Caco-2 (cell line): ENCODE results near the gene DOLK. TPM values are rescaled to one million over a fixed set of nuclear protein-coding genes. Genes with fewer than 3 reads are reported as not detected.
"Not testable (repeated sequence)": the region's sequence is repeated elsewhere in the genome, so short reads cannot be mapped to it uniquely, and the experiment has no call there.

Source experiments
- BruUV-seq: library from RNA; stranded (reverse); fragments of 400-500 nt; replicated peaks from 2 replicates; lab custom pipeline; 2021; lab: Mats Ljungman, UMichigan
- CTCF ChIA-PET: fragments of 300-600 bp; sonication (Branson Sonifier 250); formaldehyde crosslinking; loops from one replicate; lab custom pipeline; 2022; ENCODE audit warnings: antibody characterized with exemption; lab: Charles Lee
- POLR2A ChIA-PET: fragments of 300-600 bp; sonication (Branson Sonifier 250); formaldehyde crosslinking; loops from one replicate; lab custom pipeline; 2022; ENCODE audit warnings: antibody characterized with exemption; lab: Charles Lee
- DNase-seq, 2 experiments: peaks; one replicate each; pipeline versions ENCODE4 v3.0.0 to v3.0.0-alpha.2; 2020 to 2022
- H3K27me3 ChIP-seq: replicated peaks from 2 replicates; pipeline ENCODE4 v1.6.0; 2011; ENCODE audit warnings: low read length; ENCODE audit not compliant: control insufficient read depth, insufficient read depth
- H3K36me3 ChIP-seq: 2 replicates; pipeline ENCODE4 v1.5.1; 2011; ENCODE audit warnings: low read length; ENCODE audit not compliant: control insufficient read depth, insufficient read depth
- H3K4me1 ChIP-seq: fragments of 250-450 bp; sonication (Bioruptor Pico); 2 replicates; pipeline ENCODE4 v1.5.1; 2020; ENCODE audit warnings: mild to moderate bottlenecking
- H3K4me3 ChIP-seq: 2 replicates; pipeline ENCODE4 v1.5.1; 2011; ENCODE audit warnings: low read depth, mild to moderate bottlenecking, control low read depth, low read length
- H3K9me3 ChIP-seq: fragments of 250-450 bp; sonication (Bioruptor Pico); 2 replicates; pipeline ENCODE4 v1.5.1; 2020; ENCODE audit warnings: mild to moderate bottlenecking, moderate library complexity
- H3K27ac Mint-ChIP-seq: one replicate; pipeline ENCODE4 v1.8.0; 2022; ENCODE audit warnings: mixed read lengths; ENCODE audit not compliant: unreplicated experiment
- H3K27me3 Mint-ChIP-seq: one replicate; pipeline ENCODE4 v1.8.0; 2022; ENCODE audit warnings: mixed read lengths; ENCODE audit not compliant: insufficient read depth, unreplicated experiment
- H3K36me3 Mint-ChIP-seq: one replicate; pipeline ENCODE4 v1.8.0; 2022; ENCODE audit warnings: mild to moderate bottlenecking, mixed read lengths; ENCODE audit not compliant: insufficient read depth, unreplicated experiment
- H3K4me1 Mint-ChIP-seq: one replicate; pipeline ENCODE4 v1.8.0; 2022; ENCODE audit warnings: low read depth, mixed read lengths; ENCODE audit not compliant: unreplicated experiment
- H3K4me3 Mint-ChIP-seq: one replicate; pipeline ENCODE4 v1.8.0; 2022; ENCODE audit warnings: mild to moderate bottlenecking, moderate library complexity, mixed read lengths; ENCODE audit not compliant: unreplicated experiment
- H3K9me3 Mint-ChIP-seq: one replicate; pipeline ENCODE4 v1.8.0; 2022; ENCODE audit warnings: mixed read lengths; ENCODE audit not compliant: unreplicated experiment
- intact Hi-C: fragments of 100-400 bp; cut with micrococcal nuclease; formaldehyde crosslinking; loops from one replicate; pipeline ENCODE4 v1.10.0; 2022; ENCODE audit not compliant: unreplicated experiment
- total RNA-seq: library from RNA; stranded (reverse); gene quantifications from 2 replicates; pipeline ENCODE4 v1.2.3, GENCODE V29; 2022
- TF ChIP-seq, protein P1 (sequence below), 2 experiments: fragments of 200-600 bp in 1 of 2; IDR thresholded peaks; 1 replicate in 1 of 2; 2 replicates in 1 of 2; pipeline versions ENCODE4 v1.5.1 to v1.8.0; 2011 to 2022; ENCODE audit warnings: antibody characterized with exemption in 1 of 2, control low read depth in 1 of 2, inconsistent platforms in 1 of 2, low read depth in 1 of 2, low read length in 1 of 2, mild to moderate bottlenecking in 1 of 2, moderate library complexity in 1 of 2; ENCODE audit not compliant: insufficient read depth in 1 of 2, severe bottlenecking in 1 of 2, unreplicated experiment in 1 of 2

DOLK gene
- total RNA-seq, 1 experiment from 2014 or later = 27.2 TPM

DNA sequence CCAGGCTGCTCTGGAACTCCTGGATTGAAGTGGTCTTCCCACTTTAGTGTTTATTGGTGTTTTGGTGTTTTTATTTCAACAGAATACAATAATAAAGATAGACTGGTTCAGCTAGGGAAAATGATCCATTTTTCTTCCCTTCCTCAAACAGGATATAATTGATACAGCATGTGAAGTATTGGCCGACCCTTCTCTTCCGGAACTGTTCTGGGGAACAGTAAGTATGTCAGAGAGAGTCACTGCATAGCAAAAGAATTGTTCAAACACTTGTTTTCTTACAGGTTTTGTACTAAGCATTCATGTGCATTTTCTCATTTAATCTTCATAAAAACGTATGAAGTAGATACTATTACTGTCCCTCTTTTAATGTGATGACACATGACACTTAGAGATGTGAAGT, 31.7 kb upstream of the DOLK start:
- H3K9me3 ChIP-seq = no peaks in the 10 kb centered on the region
- no peak overlapping the region for H3K27ac Mint-ChIP-seq
- TF ChIP-seq, protein P1, sequence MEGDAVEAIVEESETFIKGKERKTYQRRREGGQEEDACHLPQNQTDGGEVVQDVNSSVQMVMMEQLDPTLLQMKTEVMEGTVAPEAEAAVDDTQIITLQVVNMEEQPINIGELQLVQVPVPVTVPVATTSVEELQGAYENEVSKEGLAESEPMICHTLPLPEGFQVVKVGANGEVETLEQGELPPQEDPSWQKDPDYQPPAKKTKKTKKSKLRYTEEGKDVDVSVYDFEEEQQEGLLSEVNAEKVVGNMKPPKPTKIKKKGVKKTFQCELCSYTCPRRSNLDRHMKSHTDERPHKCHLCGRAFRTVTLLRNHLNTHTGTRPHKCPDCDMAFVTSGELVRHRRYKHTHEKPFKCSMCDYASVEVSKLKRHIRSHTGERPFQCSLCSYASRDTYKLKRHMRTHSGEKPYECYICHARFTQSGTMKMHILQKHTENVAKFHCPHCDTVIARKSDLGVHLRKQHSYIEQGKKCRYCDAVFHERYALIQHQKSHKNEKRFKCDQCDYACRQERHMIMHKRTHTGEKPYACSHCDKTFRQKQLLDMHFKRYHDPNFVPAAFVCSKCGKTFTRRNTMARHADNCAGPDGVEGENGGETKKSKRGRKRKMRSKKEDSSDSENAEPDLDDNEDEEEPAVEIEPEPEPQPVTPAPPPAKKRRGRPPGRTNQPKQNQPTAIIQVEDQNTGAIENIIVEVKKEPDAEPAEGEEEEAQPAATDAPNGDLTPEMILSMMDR (IDR thresholded peaks at IDR 0.05; ENCODE audit: insufficient read depth in 1 of 2, low read depth in 1 of 2, low read length in 1 of 2, severe bottlenecking in 1 of 2, unreplicated experiment in 1 of 2) = no peak
- no peak overlapping the region for H3K4me3 Mint-ChIP-seq
- no peak for DNase-seq
- H3K36me3 Mint-ChIP-seq = peaks cover 88% of the 10 kb centered on the region
- H3K4me1 ChIP-seq = no peaks in the 10 kb centered on the region
- no peaks in the 10 kb centered on the region for H3K27me3 Mint-ChIP-seq
- H3K4me3 ChIP-seq = no peak overlapping the region
- BruUV-seq = no TSS peak
- POLR2A ChIA-PET = no interaction called here
- CTCF ChIA-PET = no interaction called here
- H3K9me3 Mint-ChIP-seq = no peaks in the 10 kb centered on the region
- intact Hi-C loops = no loop called here
- no peaks in the 10 kb centered on the region for H3K27me3 ChIP-seq
- no peaks in the 10 kb centered on the region for H3K4me1 Mint-ChIP-seq
- peaks cover 1% of the 10 kb centered on the region; the same call in 1 of the 2 replicates for H3K36me3 ChIP-seq

DNA sequence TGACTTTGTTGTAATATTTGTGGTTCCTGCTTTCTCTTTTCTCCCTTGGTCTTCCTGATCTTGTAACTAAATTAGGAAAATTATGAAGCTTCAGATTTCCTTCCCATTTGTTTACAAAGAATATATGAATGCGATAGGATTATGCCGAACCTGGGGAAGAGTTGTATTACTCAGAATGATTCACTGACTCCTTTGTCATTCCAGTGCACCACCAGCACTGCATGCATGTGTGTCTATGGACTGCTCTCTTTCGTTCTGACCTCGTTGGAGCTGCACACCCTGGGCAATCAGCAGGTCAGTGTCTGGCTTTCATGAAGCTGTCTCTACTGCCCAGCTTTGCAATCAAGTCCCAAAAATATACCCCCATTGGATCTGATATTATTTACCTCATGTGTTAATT, 25.6 kb upstream of the DOLK start:
- H3K36me3 ChIP-seq = 0 out of 2 replicates have a peak, but pooled peaks cover 4% of the 10 kb centered on the region
- Mint-ChIP-seq H3K4me1 (no peaks in the 10 kb centered on the region), H3K36me3 (peaks cover 80% of the 10 kb centered on the region), H3K4me3 (no peak overlapping the region), H3K9me3 (no peaks in the 10 kb centered on the region), H3K27me3 (no peaks in the 10 kb centered on the region), H3K27ac (no peak overlapping the region)
- no TSS peak for BruUV-seq
- H3K4me1 ChIP-seq = no peaks in the 10 kb centered on the region
- H3K27me3 ChIP-seq = no peaks in the 10 kb centered on the region
- no peak overlapping the region for H3K4me3 ChIP-seq
- TF ChIP-seq, protein P1 (IDR thresholded peaks at IDR 0.05; ENCODE audit: insufficient read depth in 1 of 2, low read depth in 1 of 2, low read length in 1 of 2, severe bottlenecking in 1 of 2, unreplicated experiment in 1 of 2) = no peak
- no peaks in the 10 kb centered on the region for H3K9me3 ChIP-seq
- intact Hi-C loops = no loop called here
- POLR2A ChIA-PET = interaction anchor here (0.6 kb wide), 2 partner anchors 22 to 24 kb away, joined by 3 read pairs; no protein-coding TSS in a partner anchor
- CTCF ChIA-PET = no interaction called here
- no peak for DNase-seq

DNA sequence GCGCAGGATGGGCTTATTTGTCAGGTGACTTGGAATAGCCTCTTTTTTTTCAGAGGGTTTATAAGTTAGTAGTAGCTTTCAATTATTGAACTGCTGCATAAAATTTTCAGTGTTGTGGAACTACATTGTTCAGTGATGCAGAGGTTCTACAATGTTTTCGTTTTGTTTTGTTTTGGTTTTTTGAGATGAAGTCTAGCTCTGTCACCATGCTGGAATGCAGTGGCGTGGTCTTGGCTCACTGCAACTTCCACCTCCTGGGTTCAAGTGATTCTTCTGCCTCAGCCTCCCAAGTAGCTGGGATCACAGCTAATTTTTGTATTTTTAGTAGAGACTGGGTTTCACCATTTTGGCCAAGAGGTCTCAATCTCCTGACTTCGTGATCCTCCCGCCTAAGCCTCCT, 22.1 kb upstream of the DOLK start:
- BruUV-seq = no TSS peak
- Histone ChIP-seq H3K4me3 (no peak overlapping the region), H3K4me1 (no peaks in the 10 kb centered on the region), H3K27me3 (no peaks in the 10 kb centered on the region), H3K9me3 (no peaks in the 10 kb centered on the region), H3K36me3 (0 out of 2 replicates have a peak, but pooled peaks cover 3% of the 10 kb centered on the region)
- POLR2A ChIA-PET = no interaction called here
- TF ChIP-seq, protein P1 (IDR thresholded peaks at IDR 0.05; ENCODE audit: insufficient read depth in 1 of 2, low read depth in 1 of 2, low read length in 1 of 2, severe bottlenecking in 1 of 2, unreplicated experiment in 1 of 2) = no peak
- CTCF ChIA-PET = no interaction called here
- Mint-ChIP-seq H3K4me3 (no peak overlapping the region), H3K36me3 (peaks cover 68% of the 10 kb centered on the region), H3K9me3 (no peaks in the 10 kb centered on the region), H3K27me3 (no peaks in the 10 kb centered on the region), H3K4me1 (no peaks in the 10 kb centered on the region), H3K27ac (no peak overlapping the region)
- no peak for DNase-seq
- intact Hi-C loops = no loop called here

DNA sequence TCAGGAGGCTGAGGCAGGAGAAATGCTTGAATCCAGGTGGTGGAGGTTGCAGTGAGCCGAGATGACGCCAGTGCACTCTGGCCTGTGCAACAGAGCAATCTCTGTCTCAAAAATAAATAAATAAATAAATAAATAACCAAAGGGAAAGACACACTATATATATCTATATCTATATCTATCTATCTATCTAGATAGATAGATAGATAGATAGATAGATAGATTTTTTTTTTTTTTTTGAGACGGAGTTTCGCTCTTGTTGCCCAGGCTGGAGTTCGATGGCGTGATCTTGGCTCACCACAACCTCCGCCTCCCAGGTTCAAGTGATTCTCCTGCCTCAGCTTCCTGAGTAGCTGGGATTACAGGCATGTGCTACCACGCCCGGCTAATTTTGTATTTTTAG, 14.0 kb upstream of the DOLK start:
- H3K27me3 Mint-ChIP-seq, H3K4me1 Mint-ChIP-seq, BruUV-seq, intact Hi-C loops, H3K4me1 ChIP-seq, H3K36me3 ChIP-seq, CTCF ChIA-PET, H3K4me3 ChIP-seq, H3K27me3 ChIP-seq, H3K27ac Mint-ChIP-seq, POLR2A ChIA-PET, H3K4me3 Mint-ChIP-seq, DNase-seq, H3K9me3 ChIP-seq, H3K9me3 Mint-ChIP-seq: not testable (repeated sequence)
- H3K36me3 Mint-ChIP-seq = peaks cover 66% of the 10 kb centered on the region
